Mesodermal cell (in vitro differentiated cells): ENCODE results near the gene ACTL7A.
"Not testable (repeated sequence)": the region's sequence is repeated elsewhere in the genome, so short reads cannot be mapped to it uniquely, and the experiment has no call there.

Source experiments
- H3K27ac ChIP-seq: 2 replicates; pipeline ENCODE4 v1.7.0; 2013; ENCODE audit warnings: mild to moderate bottlenecking, low read depth, low read length, moderate library complexity; ENCODE audit not compliant: severe bottlenecking
- H3K36me3 ChIP-seq: 2 replicates; pipeline ENCODE4 v1.7.1; 2013; ENCODE audit warnings: mild to moderate bottlenecking, low read length, moderate library complexity; ENCODE audit not compliant: control insufficient read depth, insufficient read depth
- H3K4me1 ChIP-seq: one replicate; pipeline ENCODE4 v1.7.1; 2013; ENCODE audit warnings: mild to moderate bottlenecking, low read length; ENCODE audit not compliant: insufficient read depth, control insufficient read depth, poor library complexity, severe bottlenecking
- H3K4me3 ChIP-seq: 2 replicates; pipeline ENCODE4 v1.7.0; 2013; ENCODE audit warnings: low read length, control low read depth, mild to moderate bottlenecking; ENCODE audit not compliant: insufficient read depth, poor library complexity, severe bottlenecking; ENCODE audit errors: extremely low read depth
- H3K9me3 ChIP-seq: 2 replicates; pipeline ENCODE4 v1.7.1; 2013; ENCODE audit warnings: mild to moderate bottlenecking, low read length, moderate library complexity; ENCODE audit not compliant: control insufficient read depth
- WGBS, 2 experiments: methylation state at CpG; one replicate each; pipeline ENCODE4 v1.1.5; 2013; ENCODE audit warnings: missing lambda C conversion rate in 2 of 2; ENCODE audit not compliant: insufficient coverage in 2 of 2; 5-methylcytosine and 5-hydroxymethylcytosine counted together

The ACTL7A gene

DNA sequence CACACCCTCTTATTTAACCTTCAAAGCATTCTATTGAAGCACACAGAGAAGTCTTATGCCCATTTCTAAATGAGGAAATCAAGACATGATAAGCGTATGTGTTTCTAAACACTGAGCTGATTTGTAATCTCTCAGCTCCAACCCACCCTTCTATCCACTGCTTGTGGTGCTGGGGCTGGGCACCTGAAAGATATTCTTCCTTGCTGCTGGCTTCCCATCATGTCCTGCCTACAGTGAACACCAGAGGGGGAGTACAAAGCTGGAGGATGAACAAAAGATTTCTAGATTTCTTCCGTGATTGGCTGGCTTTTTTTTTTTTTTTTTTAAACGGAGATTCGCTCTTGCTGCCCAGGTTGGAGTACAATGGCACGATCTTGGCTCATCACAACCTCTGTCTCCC, 14.4 kb downstream of the ACTL7A start:
- H3K4me1 ChIP-seq = no peaks in the 10 kb centered on the region
- H3K4me3 ChIP-seq = no peak overlapping the region
- no peaks in the 10 kb centered on the region for H3K9me3 ChIP-seq
- WGBS, 2 experiments = 85 to 100% methylated on average over 2 of the region's 5 CpGs
- no peak overlapping the region for H3K27ac ChIP-seq
- peaks cover 80% of the 10 kb centered on the region for H3K36me3 ChIP-seq

DNA sequence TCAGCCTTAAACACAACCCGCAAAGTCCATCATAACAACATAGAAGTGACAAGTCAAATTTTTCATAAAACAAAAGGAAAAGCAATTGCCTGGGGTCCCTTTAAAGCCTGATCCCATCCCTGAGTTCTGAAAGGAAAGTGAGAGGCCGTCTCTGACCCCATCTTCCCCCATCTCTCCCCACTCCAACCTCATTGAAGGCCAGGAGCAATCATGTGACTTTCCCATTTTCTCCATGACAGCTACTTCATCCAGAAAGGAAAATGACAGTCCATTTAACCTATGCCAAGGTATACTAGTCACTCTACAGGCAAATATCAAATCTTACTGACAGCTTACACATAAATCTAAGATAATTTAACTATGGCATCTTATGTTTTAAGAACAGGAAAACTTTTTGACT, 15.5 kb downstream of the ACTL7A start:
- Histone ChIP-seq H3K9me3 (no peaks in the 10 kb centered on the region), H3K36me3 (peaks cover 75% of the 10 kb centered on the region), H3K4me1 (no peaks in the 10 kb centered on the region), H3K4me3 (no peak overlapping the region), H3K27ac (no peak overlapping the region)
- 86 to 100% methylated on average over 1 of the region's 2 CpGs for WGBS, 2 experiments

DNA sequence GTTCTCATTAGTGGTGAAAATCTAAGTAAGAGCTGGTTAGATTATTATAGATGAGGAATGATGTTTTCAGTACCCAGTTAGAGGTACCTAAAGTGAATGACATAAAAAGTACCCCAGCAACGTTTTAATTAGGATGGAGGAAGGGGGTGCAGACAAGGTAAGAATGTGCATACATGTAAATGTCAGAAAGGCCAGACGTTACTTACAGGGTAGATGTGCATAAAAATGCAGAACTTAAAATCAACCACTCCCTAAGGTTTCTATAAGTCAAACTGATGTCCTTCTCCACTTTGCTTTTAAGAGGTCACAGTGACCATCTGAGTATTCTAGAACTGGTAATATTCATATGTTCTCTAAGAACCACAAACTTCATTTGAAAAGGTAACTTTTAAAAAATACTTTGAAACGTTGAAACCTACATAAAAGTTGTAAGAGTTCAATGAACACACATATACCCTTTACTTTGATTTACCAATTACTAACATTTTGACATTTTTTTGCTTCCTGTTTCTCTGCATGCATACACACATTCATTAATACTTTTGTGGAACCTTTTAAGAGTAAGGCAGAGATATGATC, 18.8 kb downstream of the ACTL7A start:
- H3K9me3 ChIP-seq = no peaks in the 10 kb centered on the region
- H3K36me3 ChIP-seq = peaks cover 47% of the 10 kb centered on the region
- WGBS, 2 experiments = 95% methylated on average over 2 of the region's 3 CpGs; no CpG with 5 or more reads in 1 of the 2 experiments
- no peak overlapping the region for H3K4me3 ChIP-seq
- H3K27ac ChIP-seq = no peak overlapping the region
- peaks cover under 1% of the 10 kb centered on the region for H3K4me1 ChIP-seq

DNA sequence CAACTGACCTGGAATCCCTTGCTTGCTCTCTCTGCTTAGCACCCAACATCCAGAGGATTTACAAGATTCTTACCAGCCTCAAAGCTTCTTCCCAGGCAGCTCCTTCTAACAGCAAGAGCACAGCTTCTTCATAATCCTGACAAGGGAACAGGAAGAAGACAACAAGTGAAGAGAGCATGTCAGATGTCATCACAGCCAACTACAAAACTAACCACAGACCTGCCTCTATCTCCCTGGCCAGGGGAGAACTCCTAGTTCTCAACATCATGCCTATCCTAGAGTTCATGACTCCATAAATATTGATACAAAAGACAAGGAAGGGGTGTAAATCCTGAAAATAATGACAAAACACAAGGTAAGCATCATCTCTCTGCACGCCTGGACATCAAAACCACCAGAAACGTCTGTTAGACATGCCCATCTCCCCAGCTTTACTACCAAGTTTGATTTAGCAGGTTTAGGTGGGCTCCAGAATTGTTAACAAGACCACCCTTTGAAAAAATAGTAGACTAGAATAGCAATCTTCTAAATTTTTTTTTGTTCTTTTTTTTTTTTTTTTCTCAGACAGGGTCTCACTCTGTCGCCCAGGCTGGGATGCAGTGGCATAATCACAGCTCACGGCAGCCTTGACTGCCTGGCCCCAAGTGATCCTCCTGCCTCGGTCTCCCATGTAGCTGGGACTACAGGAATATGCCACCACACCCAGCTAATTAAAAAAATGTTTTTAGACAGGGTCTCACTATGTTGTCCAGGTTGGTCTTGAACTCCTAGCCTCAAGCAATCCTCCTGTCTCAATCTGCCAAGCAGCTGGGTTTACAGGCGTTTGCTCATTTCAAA, 20.2 kb downstream of the ACTL7A start:
- Histone ChIP-seq H3K4me3 (no peak overlapping the region), H3K27ac (no peak overlapping the region), H3K9me3 (no peaks in the 10 kb centered on the region), H3K4me1 (peaks cover 6% of the 10 kb centered on the region), H3K36me3 (peaks cover 54% of the 10 kb centered on the region)
- WGBS, 2 experiments = 93% methylated on average over 4 of the region's 6 CpGs; no CpG with 5 or more reads in 1 of the 2 experiments

DNA sequence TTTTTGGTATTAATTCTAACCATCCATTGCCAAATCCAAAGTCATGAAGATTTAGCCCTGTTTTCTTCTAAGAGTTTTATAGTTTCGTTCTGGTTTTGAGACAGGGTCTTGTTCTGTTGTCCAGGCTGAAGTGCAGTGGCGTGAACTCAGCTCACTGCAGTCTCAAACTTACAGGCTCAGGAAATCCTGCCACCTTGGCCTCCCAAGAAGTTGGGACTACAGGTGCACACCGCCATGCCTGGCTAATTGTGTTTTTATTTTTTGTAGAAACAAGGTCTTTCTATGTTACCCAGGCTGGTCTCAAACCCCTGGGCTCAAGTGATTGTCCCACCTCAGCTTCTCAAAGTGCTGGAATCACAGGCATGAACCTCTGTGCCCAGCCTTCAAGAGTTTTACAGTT, 21.0 kb downstream of the ACTL7A start:
- H3K27ac ChIP-seq = no peak overlapping the region

DNA sequence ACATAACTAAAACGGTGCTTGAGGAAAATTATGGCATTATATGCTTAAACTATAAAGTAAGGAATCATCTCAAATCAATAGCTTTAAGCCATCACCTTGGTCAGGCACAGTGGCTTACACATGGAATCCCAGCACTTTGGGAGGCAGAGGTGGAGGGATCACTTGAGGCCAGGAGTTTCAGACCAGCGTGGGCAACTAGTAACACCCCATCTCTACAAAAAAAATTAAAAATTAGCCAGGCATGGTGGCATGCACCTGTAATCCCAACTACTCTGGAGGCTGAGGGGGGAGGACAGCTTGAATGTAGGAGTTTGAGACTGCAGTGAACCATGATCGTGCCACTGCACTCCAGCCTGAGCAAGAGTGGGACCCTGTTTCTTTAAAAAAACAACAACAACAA, 22.6 kb downstream of the ACTL7A start:
- peaks cover 6% of the 10 kb centered on the region for H3K4me1 ChIP-seq
- peaks cover 41% of the 10 kb centered on the region for H3K36me3 ChIP-seq
- WGBS, 2 experiments = no CpG with 5 or more reads among the region's 3 CpGs
- H3K4me3 ChIP-seq = no peak overlapping the region
- no peak overlapping the region for H3K27ac ChIP-seq
- H3K9me3 ChIP-seq = no peaks in the 10 kb centered on the region

More for the DNA sequence above, 21.0 kb downstream of the ACTL7A start:
- Histone ChIP-seq H3K36me3 (peaks cover 55% of the 10 kb centered on the region), H3K4me1 (peaks cover 6% of the 10 kb centered on the region), H3K4me3 (no peak overlapping the region), H3K9me3 (no peaks in the 10 kb centered on the region)
- WGBS, 2 experiments = 100% methylated on average over 2 of the region's 3 CpGs; no CpG with 5 or more reads in 1 of the 2 experiments

DNA sequence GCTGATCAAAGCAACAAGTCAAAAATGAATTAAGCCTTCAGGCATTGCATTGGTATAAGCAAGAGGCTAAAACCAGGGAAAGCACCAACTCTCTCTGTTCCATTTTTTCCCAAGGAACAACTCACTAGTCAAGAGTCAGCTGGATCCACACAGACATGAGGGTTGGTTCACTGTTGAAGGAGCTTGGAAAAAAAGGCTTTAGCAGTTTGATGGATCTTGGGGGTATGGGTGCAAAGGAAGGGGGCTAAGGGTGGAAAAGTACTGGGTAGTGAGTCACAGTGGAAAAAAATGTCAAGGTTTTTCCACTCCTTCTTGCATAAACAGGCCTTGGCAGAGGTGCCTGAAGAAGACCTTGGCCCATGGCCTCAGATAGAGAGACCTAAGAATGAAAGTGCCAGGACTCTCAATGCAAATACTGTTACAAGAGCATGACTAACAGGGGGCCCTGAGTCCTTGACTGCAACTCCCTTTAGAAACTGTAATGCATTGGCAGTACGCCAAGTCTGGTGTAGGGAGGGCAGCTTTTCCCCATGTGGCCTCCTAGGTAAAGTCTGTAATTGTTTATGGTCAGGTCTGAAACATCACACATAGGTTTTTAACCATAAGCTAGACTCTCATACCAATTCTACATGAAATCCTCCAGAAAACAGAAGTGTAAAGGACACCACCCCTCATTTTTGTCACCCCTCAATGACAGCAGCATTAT, 23.7 kb downstream of the ACTL7A start:
- 100% methylated on average over 1 of the region's 1 CpG for WGBS, 2 experiments
- H3K4me1 ChIP-seq = peaks cover 6% of the 10 kb centered on the region
- H3K4me3 ChIP-seq = no peak overlapping the region
- no peaks in the 10 kb centered on the region for H3K9me3 ChIP-seq
- no peak overlapping the region for H3K27ac ChIP-seq
- H3K36me3 ChIP-seq = peaks cover 38% of the 10 kb centered on the region

DNA sequence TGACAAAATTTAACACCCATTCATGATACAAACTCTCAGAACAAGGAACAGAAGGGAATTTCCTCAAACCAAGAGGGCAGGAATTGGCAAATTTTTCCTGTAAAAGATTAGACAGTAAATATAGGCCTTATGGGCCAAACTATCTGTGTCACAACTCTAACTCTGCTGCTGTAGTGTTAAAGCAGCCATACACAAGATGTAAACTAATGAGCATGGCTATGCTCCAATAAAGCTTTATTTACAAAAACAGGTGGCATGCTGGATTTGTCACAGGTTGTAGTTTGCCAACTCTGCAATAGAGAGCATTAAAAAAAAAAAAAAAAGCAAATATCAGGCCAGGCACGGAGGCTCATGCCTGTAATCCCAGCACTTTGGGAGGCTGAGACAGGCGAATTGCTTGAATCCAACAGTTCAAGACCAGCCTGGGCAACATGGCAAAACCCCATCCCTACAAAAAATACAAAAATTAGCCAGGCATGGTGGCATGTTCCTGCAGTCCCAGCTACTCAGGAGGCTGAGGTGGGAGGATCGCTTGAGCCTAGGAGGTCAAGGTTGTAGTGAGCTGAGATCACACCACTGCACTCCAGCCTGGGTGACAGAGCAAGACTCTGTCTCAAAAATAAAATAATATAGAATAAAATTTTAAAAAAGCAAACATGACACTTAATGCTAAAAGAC, 24.7 kb downstream of the ACTL7A start:
- not testable (repeated sequence) for H3K9me3 ChIP-seq, H3K4me3 ChIP-seq, H3K27ac ChIP-seq, H3K4me1 ChIP-seq
- 85 to 100% methylated on average over 1 to 2 of the region's 3 CpGs for WGBS, 2 experiments
- H3K36me3 ChIP-seq = peaks cover 44% of the 10 kb centered on the region

DNA sequence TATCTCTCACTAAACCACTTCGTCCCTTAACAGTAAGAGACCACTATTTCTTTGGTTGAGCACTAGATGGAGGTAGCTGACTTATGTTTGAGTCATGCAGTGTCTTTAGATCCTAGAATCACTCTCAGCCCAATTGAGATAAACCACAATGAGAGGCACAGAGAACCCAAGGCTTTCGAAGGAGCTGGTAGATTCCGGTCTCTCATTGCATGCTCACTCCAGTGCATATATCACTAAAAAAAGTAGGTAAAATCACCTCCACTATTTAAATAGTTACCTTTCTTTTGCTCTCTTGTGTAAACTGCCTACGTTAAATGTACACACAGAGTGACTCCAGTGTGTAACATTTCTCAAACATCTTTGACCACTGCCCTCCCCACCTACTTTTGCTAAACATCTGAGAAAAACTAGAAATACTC, 27.6 kb downstream of the ACTL7A start:
- Histone ChIP-seq H3K4me1 (peaks cover 6% of the 10 kb centered on the region), H3K36me3 (peaks cover 56% of the 10 kb centered on the region), H3K9me3 (no peaks in the 10 kb centered on the region), H3K27ac (no peak overlapping the region), H3K4me3 (no peak overlapping the region)
- 81 to 95% methylated on average over 3 of the region's 4 CpGs for WGBS, 2 experiments

DNA sequence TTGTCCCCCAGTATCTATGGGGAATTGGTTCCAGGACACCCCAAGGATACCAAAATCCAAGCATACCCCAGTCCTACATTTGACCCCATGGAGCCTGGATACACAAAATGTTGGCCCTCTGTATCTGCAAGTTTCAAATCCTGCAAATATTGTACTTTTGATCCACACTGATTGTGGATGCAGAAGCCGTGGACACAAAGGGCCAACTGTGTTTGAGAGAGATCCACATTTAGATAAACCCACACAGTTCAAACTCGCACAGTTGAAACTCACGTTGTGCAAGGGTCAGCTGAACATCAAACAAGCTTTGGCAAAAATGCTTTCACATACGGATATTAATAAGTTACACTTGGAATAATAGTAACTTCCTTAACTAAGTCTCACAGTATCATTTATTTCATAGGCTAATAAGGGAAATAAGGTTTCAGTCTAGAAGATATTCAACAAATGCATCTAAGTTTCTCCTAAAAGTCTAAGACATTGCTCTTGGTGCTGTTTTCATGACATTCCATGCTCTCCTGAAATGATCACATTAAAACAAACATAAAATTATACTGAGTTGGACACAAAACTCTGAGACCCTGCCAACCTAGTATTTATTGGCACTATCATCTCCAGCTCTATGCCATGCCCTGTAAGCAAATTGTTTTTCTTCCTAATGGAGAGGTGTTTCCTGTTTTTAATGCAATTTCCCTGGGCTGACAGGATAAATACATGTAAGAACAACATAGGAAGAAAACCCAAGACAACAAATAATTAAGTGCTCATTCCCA, 32.3 kb downstream of the ACTL7A start:
- H3K4me3 ChIP-seq = no peak overlapping the region
- peaks cover 70% of the 10 kb centered on the region for H3K36me3 ChIP-seq
- no peak overlapping the region for H3K27ac ChIP-seq
- 95 to 100% methylated on average over 1 to 2 of the region's 4 CpGs for WGBS, 2 experiments
- H3K4me1 ChIP-seq = no peaks in the 10 kb centered on the region
- H3K9me3 ChIP-seq = no peaks in the 10 kb centered on the region
